ENCODE measurements around the gene ANKZF1.

Gene ANKZF1

GRCh38 chr2:219206328-219207133, 23.1 kb upstream of the ANKZF1 start, which contains the start of gene ZFAND2B:
Gene ZFAND2B, plus strand, starts transcription at chr2:219206782. Its CDS starts 206 bp downstream, at chr2:219206988.
- no peaks in the 10 kb centered on the region for H3K9me3 ChIP-seq (ENCODE audit: severe bottlenecking)
- TF ChIP-seq CTCF (IDR thresholded peaks at IDR 0.05; ENCODE audit: low read depth, low read length) = no peak
- peak within 1 kb of the TSS; percentile 87 for H3K27ac ChIP-seq
- no peaks in the 10 kb centered on the region for H3K27me3 ChIP-seq (ENCODE audit: insufficient read depth, low read depth, severe bottlenecking)
- H3K4me3 ChIP-seq (ENCODE audit: low read depth, low read length) = peak within 1 kb of the TSS; percentile 62
- H3K36me3 ChIP-seq = peaks cover 40% of the 10 kb centered on the region
- peak; percentile 94 for DNase-seq

- H3K27me3 ChIP-seq (ENCODE audit: insufficient read depth, low read depth, severe bottlenecking) = no peaks in the 10 kb centered on the region
- TF ChIP-seq CTCF (IDR thresholded peaks at IDR 0.05; ENCODE audit: low read depth, low read length) = no peak
- peaks cover 46% of the 10 kb centered on the region for H3K36me3 ChIP-seq
- H3K4me3 ChIP-seq (ENCODE audit: low read depth, low read length) = peak overlapping the region; percentile 62
- H3K9me3 ChIP-seq (ENCODE audit: severe bottlenecking) = no peaks in the 10 kb centered on the region
- H3K27ac ChIP-seq = peak overlapping the region; percentile 87
- no peak for DNase-seq
Measured at GRCh38 chr2:219207134-219207883, 22.3 kb upstream of the ANKZF1 start.

GRCh38 chr2:219207884-219208740, 21.5 kb upstream of the ANKZF1 start:
- Histone ChIP-seq H3K27me3 (ENCODE audit: insufficient read depth, low read depth, severe bottlenecking) (no peaks in the 10 kb centered on the region), H3K27ac (no peak overlapping the region), H3K4me3 (ENCODE audit: low read depth, low read length) (no peak overlapping the region), H3K9me3 (ENCODE audit: severe bottlenecking) (no peaks in the 10 kb centered on the region), H3K36me3 (peaks cover 54% of the 10 kb centered on the region)
- TF ChIP-seq CTCF (IDR thresholded peaks at IDR 0.05; ENCODE audit: low read depth, low read length) = no peak
- no peak for DNase-seq

GRCh38 chr2:219209236-219210195, 20.1 kb upstream of the ANKZF1 start:
- H3K27me3 ChIP-seq (ENCODE audit: insufficient read depth, low read depth, severe bottlenecking) = no peaks in the 10 kb centered on the region
- no peaks in the 10 kb centered on the region for H3K9me3 ChIP-seq (ENCODE audit: severe bottlenecking)
- no peak for TF ChIP-seq CTCF (IDR thresholded peaks at IDR 0.05; ENCODE audit: low read depth, low read length)
- peaks cover 68% of the 10 kb centered on the region for H3K36me3 ChIP-seq
- H3K27ac ChIP-seq = no peak overlapping the region
- no peak for DNase-seq
- H3K4me3 ChIP-seq (ENCODE audit: low read depth, low read length) = no peak overlapping the region
